Tibial artery (tissue), 4 donors: ENCODE data around the gene FARS2.

Experiments
- DNase-seq, 2 donors: peaks; one replicate each; pipeline ENCODE4 v3.0.0-alpha.2; 2019
- H3K27ac ChIP-seq, 2 donors: fragments of 200-600 bp; sonication (generic) in 1 of 2; 1 replicate in 1 of 2; 2 replicates in 1 of 2; pipeline ENCODE4 v1.5.1; 2018 to 2019; ENCODE audit warnings: mild to moderate bottlenecking in 1 of 2
- H3K27me3 ChIP-seq, 2 donors: fragments of 200-600 bp; sonication (generic) in 1 of 2; one replicate each; pipeline versions ENCODE4 v1.5.1 to v1.6.0; 2016 to 2019
- H3K36me3 ChIP-seq, 3 donors: fragments of 200-600 bp; sonication (generic) in 2 of 3; one replicate each; pipeline ENCODE4 v1.5.1; 2016 to 2019; ENCODE audit warnings: mild to moderate bottlenecking in 2 of 3
- H3K4me1 ChIP-seq, 4 donors: fragments of 200-600 bp; sonication (generic) in 2 of 4; 1 replicate in 3 of 4; 2 replicates in 1 of 4; pipeline ENCODE4 v1.5.1; 2016 to 2019
- H3K4me3 ChIP-seq, 2 donors: fragments of 200-600 bp; sonication (generic) in 1 of 2; 1 replicate in 1 of 2; 2 replicates in 1 of 2; pipeline ENCODE4 v1.5.1; 2018 to 2019; ENCODE audit warnings: mild to moderate bottlenecking in 2 of 2
- H3K9me3 ChIP-seq, 3 donors: fragments of 200-600 bp; sonication (generic) in 1 of 3; one replicate each; pipeline ENCODE4 v1.5.1; 2016 to 2019
- intact Hi-C: fragments of 100-400 bp; cut with DNase I; formaldehyde crosslinking; loops from one replicate; pipeline ENCODE4 v1.15.0; 2023; ENCODE audit warnings: low total_unique reads
- TF ChIP-seq, protein P1 (sequence below), 2 experiments: fragments of 200-600 bp in 1 of 2; fragments of 450-650 bp in 1 of 2; IDR thresholded peaks; one replicate each; pipeline ENCODE4 v1.5.1; 2017 to 2019; ENCODE audit warnings: antibody characterized with exemption in 2 of 2, mild to moderate bottlenecking in 1 of 2, moderate library complexity in 1 of 2

Gene FARS2

DNA sequence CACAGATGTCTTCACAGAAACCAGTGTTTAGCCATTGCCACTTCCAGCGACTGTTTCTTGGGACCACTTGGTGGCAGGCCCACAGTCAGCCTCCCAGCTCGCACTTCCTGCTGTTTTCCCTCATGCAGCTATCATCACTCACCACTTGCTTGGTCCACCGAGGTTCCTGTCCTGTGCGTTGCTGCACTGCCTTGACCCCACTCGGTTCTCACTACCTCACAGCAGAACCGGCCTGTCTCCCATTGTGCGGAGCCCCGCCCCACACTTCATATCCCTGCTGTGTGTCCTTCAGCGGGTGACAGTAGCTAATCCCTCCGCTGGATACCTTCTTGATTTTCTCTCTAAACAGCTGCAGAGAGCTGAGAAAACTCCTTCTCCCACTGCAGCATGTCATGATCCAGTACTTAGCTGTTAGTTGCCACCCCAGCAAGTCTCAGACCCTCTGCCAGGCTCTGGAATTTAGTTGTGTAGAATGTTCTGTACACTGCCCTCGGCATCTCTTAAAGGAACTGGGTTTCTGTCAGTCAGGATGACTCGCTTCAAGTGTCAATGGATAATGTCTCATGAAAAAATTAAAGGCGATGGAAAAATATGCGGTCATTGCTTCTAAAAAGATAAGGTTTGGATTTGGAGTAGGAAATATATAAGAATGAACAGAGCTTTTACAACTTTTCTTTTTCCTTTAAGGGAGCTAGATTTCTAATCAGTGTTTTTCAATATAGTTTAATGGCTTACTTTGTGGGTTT lies 208.0 kb downstream of the FARS2 start:
- Histone ChIP-seq H3K4me1 (peaks cover 0 to 4% (median 0%) of the 10 kb centered on the region in 4 donors), H3K27me3 (no peaks in the 10 kb centered on the region), H3K36me3 (no peaks in the 10 kb centered on the region), H3K9me3 (no peaks in the 10 kb centered on the region), H3K27ac (no peak overlapping the region), H3K4me3 (no peak overlapping the region)
- intact Hi-C loops: no loop called here
- DNase-seq: no peak
- TF ChIP-seq, protein P1, sequence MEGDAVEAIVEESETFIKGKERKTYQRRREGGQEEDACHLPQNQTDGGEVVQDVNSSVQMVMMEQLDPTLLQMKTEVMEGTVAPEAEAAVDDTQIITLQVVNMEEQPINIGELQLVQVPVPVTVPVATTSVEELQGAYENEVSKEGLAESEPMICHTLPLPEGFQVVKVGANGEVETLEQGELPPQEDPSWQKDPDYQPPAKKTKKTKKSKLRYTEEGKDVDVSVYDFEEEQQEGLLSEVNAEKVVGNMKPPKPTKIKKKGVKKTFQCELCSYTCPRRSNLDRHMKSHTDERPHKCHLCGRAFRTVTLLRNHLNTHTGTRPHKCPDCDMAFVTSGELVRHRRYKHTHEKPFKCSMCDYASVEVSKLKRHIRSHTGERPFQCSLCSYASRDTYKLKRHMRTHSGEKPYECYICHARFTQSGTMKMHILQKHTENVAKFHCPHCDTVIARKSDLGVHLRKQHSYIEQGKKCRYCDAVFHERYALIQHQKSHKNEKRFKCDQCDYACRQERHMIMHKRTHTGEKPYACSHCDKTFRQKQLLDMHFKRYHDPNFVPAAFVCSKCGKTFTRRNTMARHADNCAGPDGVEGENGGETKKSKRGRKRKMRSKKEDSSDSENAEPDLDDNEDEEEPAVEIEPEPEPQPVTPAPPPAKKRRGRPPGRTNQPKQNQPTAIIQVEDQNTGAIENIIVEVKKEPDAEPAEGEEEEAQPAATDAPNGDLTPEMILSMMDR (IDR thresholded peaks at IDR 0.05): no peak

DNA sequence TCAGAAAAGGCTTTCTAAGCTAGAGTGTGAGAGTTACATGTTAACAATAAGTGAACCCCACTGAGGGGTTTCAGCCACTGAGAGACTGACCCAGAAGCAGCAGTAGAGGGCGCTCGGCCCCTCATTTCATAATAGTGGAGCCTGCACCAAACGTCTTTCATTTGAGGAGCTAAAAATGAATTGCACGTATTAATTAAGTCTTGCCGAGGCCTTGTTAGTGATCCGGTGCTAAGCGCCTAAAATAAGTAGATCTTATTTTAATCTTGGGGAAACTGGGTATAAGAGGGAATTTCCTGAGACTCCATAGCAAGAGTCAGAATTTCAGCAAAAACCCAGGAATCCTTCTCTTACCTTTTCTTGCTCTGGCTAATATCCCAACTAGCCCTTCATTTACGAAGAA lies 209.7 kb downstream of the FARS2 start:
- H3K27me3 ChIP-seq: no peaks in the 10 kb centered on the region

DNA sequence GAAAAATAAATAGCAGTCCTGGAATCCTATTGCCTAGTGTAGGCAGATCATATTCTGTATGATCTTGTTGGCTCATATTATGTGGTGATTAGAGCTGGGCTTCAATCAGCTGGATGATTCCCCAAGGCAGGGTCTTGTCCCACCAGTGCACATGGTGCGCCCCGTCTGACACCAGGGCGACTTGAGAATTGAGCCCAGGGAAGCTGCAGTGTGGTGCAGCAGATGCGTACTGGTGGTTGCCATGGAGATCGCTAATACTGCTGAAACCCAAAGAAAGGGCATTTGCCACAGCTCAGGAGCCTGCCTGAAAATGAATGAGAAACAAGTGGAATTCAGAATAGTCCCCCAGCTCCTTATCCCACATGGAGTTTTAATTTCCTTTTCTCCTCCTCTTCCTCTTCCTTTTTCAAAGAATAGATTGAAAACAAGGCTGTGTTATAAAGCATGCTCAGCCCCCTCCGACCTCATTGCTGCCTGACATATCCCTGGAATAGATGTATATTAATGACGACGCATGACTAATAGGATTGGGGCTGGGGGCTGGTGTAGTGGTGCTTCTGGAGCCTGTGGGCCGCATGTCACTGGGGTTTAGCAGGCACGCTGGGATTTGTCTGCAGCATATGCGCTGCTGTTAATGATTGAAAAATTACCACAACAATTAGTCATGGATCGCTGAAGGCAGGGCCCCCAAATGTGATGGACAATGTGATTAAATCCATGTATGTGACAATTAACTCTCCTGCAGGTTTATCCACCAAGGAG lies 210.5 kb downstream of the FARS2 start:
- Histone ChIP-seq H3K4me1 (peaks cover 0 to 4% (median 0%) of the 10 kb centered on the region in 4 donors), H3K4me3 (no peak overlapping the region), H3K9me3 (no peaks in the 10 kb centered on the region), H3K36me3 (no peaks in the 10 kb centered on the region), H3K27me3 (no peaks in the 10 kb centered on the region), H3K27ac (no peak overlapping the region)
- TF ChIP-seq, protein P1 (IDR thresholded peaks at IDR 0.05): no peak
- intact Hi-C loops: loop anchor here (10.0 kb wide), 1 partner anchor 1073 kb away; no protein-coding TSS in a partner anchor
- no peak for DNase-seq

More for the DNA sequence above, 209.7 kb downstream of the FARS2 start:
- peaks cover 0 to 4% (median 0%) of the 10 kb centered on the region in 4 donors for H3K4me1 ChIP-seq
- no peaks in the 10 kb centered on the region for H3K36me3 ChIP-seq
- peak in 1 of 2 donors; percentile 36 for DNase-seq
- TF ChIP-seq, protein P1 (IDR thresholded peaks at IDR 0.05): peak; percentile 56 to 69
- no peak overlapping the region for H3K27ac ChIP-seq
- no peak overlapping the region for H3K4me3 ChIP-seq
- no peaks in the 10 kb centered on the region for H3K9me3 ChIP-seq
- intact Hi-C loops: loop anchor here (10.0 kb wide), 1 partner anchor 1074 kb away; no protein-coding TSS in a partner anchor

DNA sequence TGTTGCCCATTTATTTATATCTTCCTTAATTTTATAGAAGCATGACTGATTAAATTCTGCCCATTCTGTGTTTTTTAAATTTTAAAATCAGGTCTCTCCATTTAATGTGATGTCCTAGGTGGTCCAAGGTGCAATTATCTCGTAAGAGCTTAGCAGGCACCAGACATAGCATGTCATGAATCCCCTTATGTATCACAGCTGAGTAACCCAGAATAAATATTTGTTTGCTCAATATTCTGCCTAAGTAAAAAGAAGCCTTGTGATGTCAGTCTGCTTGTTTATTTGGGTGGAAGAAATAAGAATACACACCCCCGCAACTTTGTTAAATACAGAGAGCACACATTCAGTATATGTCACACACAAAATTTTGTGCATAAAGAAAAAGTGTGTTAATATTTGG lies 211.3 kb downstream of the FARS2 start:
- no peak overlapping the region for H3K27ac ChIP-seq
- DNase-seq: no peak
- H3K4me1 ChIP-seq: peaks cover 0 to 4% (median 0%) of the 10 kb centered on the region in 4 donors
- H3K27me3 ChIP-seq: no peaks in the 10 kb centered on the region
- intact Hi-C loops: loop anchor here (10.0 kb wide), 1 partner anchor 1072 kb away; no protein-coding TSS in a partner anchor
- no peaks in the 10 kb centered on the region for H3K9me3 ChIP-seq
- TF ChIP-seq, protein P1 (IDR thresholded peaks at IDR 0.05): no peak
- H3K36me3 ChIP-seq: no peaks in the 10 kb centered on the region
- no peak overlapping the region for H3K4me3 ChIP-seq

DNA sequence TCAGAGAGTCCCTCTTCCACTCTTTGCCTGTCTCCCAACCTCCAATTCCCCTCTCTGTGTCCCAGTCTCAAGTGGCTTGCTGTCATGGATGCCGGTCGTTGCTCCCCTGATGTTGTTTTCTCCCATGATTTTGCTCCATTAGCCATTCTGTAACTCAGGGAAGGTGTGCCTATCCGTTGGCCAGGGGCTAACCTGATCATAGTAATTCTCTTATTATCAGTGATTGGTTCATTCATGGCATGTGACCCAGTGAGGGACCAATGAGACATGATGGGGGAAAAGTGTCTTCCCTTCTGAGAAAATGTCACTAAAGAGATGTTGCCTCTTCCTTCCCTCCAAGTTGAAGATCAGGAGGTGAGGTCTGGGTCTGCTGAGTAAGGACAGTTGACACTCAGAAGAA lies 214.5 kb downstream of the FARS2 start:
- H3K27ac ChIP-seq: no peak overlapping the region
- DNase-seq: no peak
- H3K9me3 ChIP-seq: no peaks in the 10 kb centered on the region
- intact Hi-C loops: loop anchor here (10.0 kb wide), 1 partner anchor 1069 kb away; no protein-coding TSS in a partner anchor
- H3K4me3 ChIP-seq: no peak overlapping the region
- no peaks in the 10 kb centered on the region for H3K36me3 ChIP-seq
- TF ChIP-seq, protein P1 (IDR thresholded peaks at IDR 0.05): no peak
- no peaks in the 10 kb centered on the region for H3K27me3 ChIP-seq
- peaks cover 0 to 4% (median 0%) of the 10 kb centered on the region in 4 donors for H3K4me1 ChIP-seq
